Measurements from ENCODE around the gene M1AP.
A peak's percentile ranks its signal among the peaks of the same experiment; 100 is the strongest.

The M1AP gene

GRCh38 chr2:74528600-74529356, 119.4 kb downstream of the M1AP start:
- H3K27ac ChIP-seq, result peak overlapping the region; percentile 89
- TF ChIP-seq, protein P1, sequence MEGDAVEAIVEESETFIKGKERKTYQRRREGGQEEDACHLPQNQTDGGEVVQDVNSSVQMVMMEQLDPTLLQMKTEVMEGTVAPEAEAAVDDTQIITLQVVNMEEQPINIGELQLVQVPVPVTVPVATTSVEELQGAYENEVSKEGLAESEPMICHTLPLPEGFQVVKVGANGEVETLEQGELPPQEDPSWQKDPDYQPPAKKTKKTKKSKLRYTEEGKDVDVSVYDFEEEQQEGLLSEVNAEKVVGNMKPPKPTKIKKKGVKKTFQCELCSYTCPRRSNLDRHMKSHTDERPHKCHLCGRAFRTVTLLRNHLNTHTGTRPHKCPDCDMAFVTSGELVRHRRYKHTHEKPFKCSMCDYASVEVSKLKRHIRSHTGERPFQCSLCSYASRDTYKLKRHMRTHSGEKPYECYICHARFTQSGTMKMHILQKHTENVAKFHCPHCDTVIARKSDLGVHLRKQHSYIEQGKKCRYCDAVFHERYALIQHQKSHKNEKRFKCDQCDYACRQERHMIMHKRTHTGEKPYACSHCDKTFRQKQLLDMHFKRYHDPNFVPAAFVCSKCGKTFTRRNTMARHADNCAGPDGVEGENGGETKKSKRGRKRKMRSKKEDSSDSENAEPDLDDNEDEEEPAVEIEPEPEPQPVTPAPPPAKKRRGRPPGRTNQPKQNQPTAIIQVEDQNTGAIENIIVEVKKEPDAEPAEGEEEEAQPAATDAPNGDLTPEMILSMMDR (IDR thresholded peaks at IDR 0.05), result no peak

- TF ChIP-seq ZFX (IDR thresholded peaks at IDR 0.05; ENCODE audit: borderline replicate concordance), result no peak
- TF ChIP-seq, protein P1 (IDR thresholded peaks at IDR 0.05), result no peak
- no peak overlapping the region for H3K27ac ChIP-seq
Observed at GRCh38 chr2:74527741-74528140, 120.4 kb downstream of the M1AP start.

- TF ChIP-seq, protein P1 (IDR thresholded peaks at IDR 0.05), result no peak
- no peak for TF ChIP-seq ZFX (IDR thresholded peaks at IDR 0.05; ENCODE audit: borderline replicate concordance)
- peak overlapping the region; percentile 8; the same call in 1 of the 2 replicates for H3K27ac ChIP-seq
Observed at GRCh38 chr2:74526649-74527230, 121.4 kb downstream of the M1AP start.

GRCh38 chr2:74525717-74526648, 122.1 kb downstream of the M1AP start, which contains the start of gene DQX1:
DQX1 (minus strand) TSS chr2:74526231; CDS start chr2:74525729, 502 bp downstream.
- no peak for TF ChIP-seq ZFX (IDR thresholded peaks at IDR 0.05; ENCODE audit: borderline replicate concordance)
- TF ChIP-seq, protein P1 (IDR thresholded peaks at IDR 0.05), result no peak
- peak within 1 kb of the TSS; percentile 34 for H3K27ac ChIP-seq

- TF ChIP-seq, protein P1 (IDR thresholded peaks at IDR 0.05), result no peak
- no peak for TF ChIP-seq ZFX (IDR thresholded peaks at IDR 0.05; ENCODE audit: borderline replicate concordance)
- peak overlapping the region; percentile 34; the same call in 1 of the 2 replicates for H3K27ac ChIP-seq
Observed at GRCh38 chr2:74524955-74525716, 123.0 kb downstream of the M1AP start.

- H3K27ac ChIP-seq, result no peak overlapping the region
- TF ChIP-seq, protein P1 (IDR thresholded peaks at IDR 0.05), result no peak
- no peak for TF ChIP-seq ZFX (IDR thresholded peaks at IDR 0.05; ENCODE audit: borderline replicate concordance)
Observed at GRCh38 chr2:74524005-74524404, 124.1 kb downstream of the M1AP start.
